Measurements from ENCODE around the gene MAGEB6B.
"Not testable (repeated sequence)": the region's sequence is repeated elsewhere in the genome, so short reads cannot be mapped to it uniquely, and the experiment has no call there.

Gene MAGEB6B, protein sequence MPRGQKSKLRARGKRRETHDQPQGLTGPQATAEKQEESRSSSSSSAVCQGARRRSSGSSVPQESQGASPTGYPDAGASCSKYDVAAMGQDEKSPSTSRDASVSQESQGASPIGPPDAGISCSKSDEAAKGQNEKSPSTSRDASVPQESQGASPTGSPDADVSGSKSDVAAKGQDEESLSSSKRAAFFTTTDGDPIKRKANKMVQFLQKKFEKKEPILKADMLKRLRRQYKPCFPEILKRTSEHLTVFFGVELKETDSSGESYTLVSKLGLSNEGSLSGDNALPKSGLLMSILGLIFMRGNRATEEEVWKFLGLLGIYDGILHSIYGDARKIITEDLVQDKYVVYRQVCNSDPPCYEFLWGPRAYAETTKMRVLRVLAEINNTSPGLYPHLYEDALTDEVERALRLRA

DNA sequence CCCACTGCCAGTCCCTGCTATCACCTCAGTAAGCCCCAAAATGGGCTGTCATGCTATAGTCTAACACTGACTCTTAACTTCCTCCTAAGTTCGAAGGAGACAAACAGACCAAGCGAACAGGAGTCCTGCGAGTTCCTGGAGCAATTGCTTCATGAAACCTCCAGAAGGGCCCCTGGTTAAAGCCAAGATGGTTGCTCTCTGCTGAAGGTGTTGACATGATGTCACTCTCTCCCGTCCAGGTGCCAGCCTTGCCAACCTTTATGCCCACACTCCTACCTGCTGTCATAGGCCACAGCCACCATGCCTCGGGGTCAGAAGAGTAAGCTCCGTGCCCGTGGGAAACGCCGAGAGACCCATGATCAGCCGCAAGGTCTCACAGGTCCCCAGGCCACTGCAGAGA is at the start of gene MAGEB6B:
MAGEB6B (plus strand) TSS at position 301 of the 400 bp plus-strand sequence; CDS start at position 301, 0 bp downstream.
- no peak for DNase-seq (ENCODE audit: low spot score in 2 of 2)
- no peaks in the 10 kb centered on the region for H3K36me3 Mint-ChIP-seq
- no peak for ATAC-seq (ENCODE audit: low read depth)
- no peak within 1 kb of the TSS for H3K27ac Mint-ChIP-seq
- no peak within 1 kb of the TSS for H3K4me3 Mint-ChIP-seq
- H3K27me3 Mint-ChIP-seq, result no peaks in the 10 kb centered on the region
- H3K4me1 Mint-ChIP-seq, result no peaks in the 10 kb centered on the region
- no peaks in the 10 kb centered on the region for H3K9me3 Mint-ChIP-seq

DNA sequence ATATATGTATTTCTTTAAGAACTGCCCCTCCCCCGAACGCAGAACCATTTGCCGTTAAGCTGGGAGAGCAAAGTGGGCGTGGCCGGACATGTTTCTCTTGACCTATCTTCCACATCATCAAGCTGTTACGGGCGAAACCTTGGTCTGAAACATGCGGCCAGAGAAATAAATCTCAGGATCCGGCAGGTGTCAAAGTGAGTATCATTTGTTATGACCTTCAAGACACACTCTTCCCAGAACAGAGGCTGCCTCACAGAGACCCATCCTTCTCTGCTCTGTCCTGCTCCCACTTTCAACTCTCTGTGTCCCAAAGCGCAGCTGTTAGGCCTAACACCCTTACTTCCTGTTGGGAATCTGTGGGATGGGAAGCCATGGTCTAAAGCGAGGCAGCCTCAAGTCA is 22.1 kb upstream of the MAGEB6B start, which contains the start of gene MAGEB18:
MAGEB18 (plus strand) TSS at position 70 of the 400 bp plus-strand sequence. CDS start 643 bp downstream, outside the sequence.
- Mint-ChIP-seq H3K9me3 (peaks cover 1% of the 10 kb centered on the region), H3K27ac (no peak within 1 kb of the TSS), H3K36me3 (no peaks in the 10 kb centered on the region), H3K4me3 (no peak within 1 kb of the TSS), H3K4me1 (no peaks in the 10 kb centered on the region), H3K27me3 (no peaks in the 10 kb centered on the region)
- ATAC-seq (ENCODE audit: low read depth) (no peak), DNase-seq (ENCODE audit: low spot score in 2 of 2) (no peak)

DNA sequence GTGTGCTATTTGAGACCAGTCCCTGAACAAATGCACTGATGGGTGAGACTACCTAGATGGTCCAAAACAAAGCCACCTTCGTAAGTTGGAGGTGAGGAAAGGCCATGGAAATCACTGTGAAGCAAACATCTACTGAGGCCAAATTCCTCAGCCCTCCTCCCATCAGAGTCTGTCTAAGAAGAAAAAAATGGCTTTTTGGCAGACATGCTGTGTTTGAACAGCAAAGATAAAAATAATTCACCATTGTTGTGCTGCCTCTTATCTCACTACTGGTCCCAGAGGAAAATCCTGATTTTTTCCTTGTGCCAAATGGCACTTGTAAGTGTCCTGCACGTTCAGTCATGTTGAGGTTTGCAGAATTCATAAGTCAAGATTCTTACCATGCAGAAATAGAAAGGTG is 14.4 kb upstream of the MAGEB6B start:
- no peak overlapping the region for H3K4me3 Mint-ChIP-seq
- H3K27me3 Mint-ChIP-seq, result no peaks in the 10 kb centered on the region
- DNase-seq (ENCODE audit: low spot score in 2 of 2), result no peak
- no peak for ATAC-seq (ENCODE audit: low read depth)
- H3K9me3 Mint-ChIP-seq, result peaks cover 2% of the 10 kb centered on the region
- H3K36me3 Mint-ChIP-seq, result no peaks in the 10 kb centered on the region
- H3K4me1 Mint-ChIP-seq, result no peaks in the 10 kb centered on the region
- no peak overlapping the region for H3K27ac Mint-ChIP-seq

DNA sequence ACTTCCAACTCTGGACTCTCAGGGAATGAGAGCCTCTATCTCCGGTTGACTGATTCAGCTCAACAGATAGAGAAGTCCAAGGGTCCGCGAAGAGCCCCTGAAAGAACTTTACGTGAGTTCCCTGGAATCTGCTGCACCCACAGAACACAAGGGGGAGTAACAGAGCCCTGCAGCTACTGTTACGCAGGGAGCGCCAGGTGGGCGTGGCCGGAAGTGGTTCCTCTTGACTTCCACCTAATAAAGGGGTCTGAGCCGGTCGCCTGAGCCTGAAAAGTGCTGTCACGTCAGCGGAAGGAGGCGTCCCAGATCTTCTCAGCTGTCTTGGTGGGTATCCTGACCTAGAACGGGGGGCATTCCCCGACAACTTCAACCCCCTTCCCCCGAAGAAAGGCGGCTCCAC is 31.8 kb downstream of the MAGEB6B start, which contains the start of gene MAGEB6:
MAGEB6 (plus strand) TSS at position 237 of the 400 bp plus-strand sequence. CDS start 1,407 bp downstream, outside the sequence.
- no peaks in the 10 kb centered on the region for H3K4me1 Mint-ChIP-seq
- no peak for ATAC-seq (ENCODE audit: low read depth)
- H3K9me3 Mint-ChIP-seq, result no peaks in the 10 kb centered on the region

DNA sequence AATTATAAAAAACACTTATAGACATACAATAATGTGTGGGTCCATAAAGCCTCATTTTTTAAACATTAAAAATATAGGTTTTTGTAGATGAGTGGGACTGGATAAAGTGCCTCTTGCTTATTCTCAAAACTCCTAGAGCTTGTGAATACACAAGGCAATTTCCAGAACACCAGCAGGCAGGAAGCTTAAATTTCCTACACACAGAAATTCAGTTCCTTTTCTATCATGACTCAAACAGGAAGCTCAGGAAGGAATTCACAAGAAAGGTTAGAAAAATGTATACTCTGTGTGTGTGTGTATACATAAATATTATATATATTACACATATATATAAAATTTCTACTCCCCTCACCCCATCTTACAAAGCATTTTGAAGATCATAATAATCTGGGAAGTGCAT is 43.2 kb downstream of the MAGEB6B start:
- Mint-ChIP-seq H3K27ac (no peak overlapping the region), H3K4me1 (no peaks in the 10 kb centered on the region), H3K36me3 (no peaks in the 10 kb centered on the region), H3K27me3 (no peaks in the 10 kb centered on the region), H3K9me3 (peaks cover 1% of the 10 kb centered on the region), H3K4me3 (no peak overlapping the region)
- DNase-seq (ENCODE audit: low spot score in 2 of 2) (no peak), ATAC-seq (ENCODE audit: low read depth) (no peak)

More for the DNA sequence above, 31.8 kb downstream of the MAGEB6B start, which contains the start of gene MAGEB6:
- Mint-ChIP-seq H3K27ac (no peak within 1 kb of the TSS), H3K27me3 (no peaks in the 10 kb centered on the region), H3K4me3 (no peak within 1 kb of the TSS), H3K36me3 (no peaks in the 10 kb centered on the region)
- no peak for DNase-seq (ENCODE audit: low spot score in 2 of 2)

DNA sequence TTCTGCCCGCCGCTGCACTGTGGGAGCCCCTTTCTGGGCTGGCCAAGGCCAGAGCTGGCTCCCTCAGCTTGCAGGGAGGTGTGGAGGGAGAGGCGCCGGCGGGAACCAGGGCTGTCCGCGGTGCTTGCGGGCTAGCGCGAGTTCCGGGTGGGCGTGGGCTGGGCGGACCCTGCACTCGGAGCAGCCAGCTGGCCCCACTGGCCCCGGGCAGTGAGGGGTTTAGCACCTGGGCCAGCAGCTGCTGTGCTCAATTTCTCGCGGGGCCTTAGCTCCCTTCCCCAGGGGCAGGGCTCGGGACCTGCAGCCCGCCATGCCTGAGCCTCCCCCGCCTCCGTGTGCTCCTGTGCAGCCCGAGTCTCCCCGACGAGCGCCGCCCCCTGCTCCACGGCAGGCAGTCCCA is 44.3 kb downstream of the MAGEB6B start:
- ATAC-seq (ENCODE audit: low read depth); H3K4me1 Mint-ChIP-seq; DNase-seq (ENCODE audit: low spot score in 2 of 2); H3K9me3 Mint-ChIP-seq; H3K27me3 Mint-ChIP-seq; H3K4me3 Mint-ChIP-seq; H3K27ac Mint-ChIP-seq; H3K36me3 Mint-ChIP-seq: not testable (repeated sequence)

DNA sequence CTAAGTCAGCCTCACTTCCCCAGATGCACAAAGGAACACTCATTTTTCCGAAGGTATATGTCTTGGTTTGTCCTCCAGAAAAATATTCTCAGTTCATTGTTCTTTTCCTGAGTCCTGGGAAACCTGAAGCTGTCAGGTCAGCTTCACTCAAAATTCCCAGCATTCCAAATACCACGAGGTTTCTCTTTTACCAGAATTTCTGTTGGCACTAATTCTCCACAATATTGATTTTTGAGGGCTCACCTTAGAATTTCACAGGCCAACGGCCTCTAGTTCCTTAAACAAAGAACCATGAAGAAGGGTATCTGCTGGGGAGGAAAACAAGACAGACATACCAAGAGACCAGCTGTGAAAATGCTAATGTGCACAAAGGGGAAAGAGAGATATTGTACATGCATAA is 47.6 kb downstream of the MAGEB6B start:
- no peaks in the 10 kb centered on the region for H3K36me3 Mint-ChIP-seq
- no peaks in the 10 kb centered on the region for H3K4me1 Mint-ChIP-seq
- DNase-seq (ENCODE audit: low spot score in 2 of 2), result no peak
- no peak overlapping the region for H3K27ac Mint-ChIP-seq
- H3K4me3 Mint-ChIP-seq, result no peak overlapping the region
- no peaks in the 10 kb centered on the region for H3K27me3 Mint-ChIP-seq
- no peak for ATAC-seq (ENCODE audit: low read depth)
- H3K9me3 Mint-ChIP-seq, result peaks cover 1% of the 10 kb centered on the region
